SU-DHL-6 (cell line): ENCODE measurements around the gene MCTP1.

Experiments
- EZH2phosphoT487 ChIP-seq: fragments of 200-600 bp; sonication (generic), shearing (Covaris generic); conservative IDR thresholded peaks from 2 replicates; pipeline ENCODE4 v1.6.1; 2018; ENCODE audit warnings: mild to moderate bottlenecking, antibody characterized with exemption, low read length, moderate library complexity, mixed read lengths
- TF ChIP-seq, protein P1 (sequence below): fragments of 200-600 bp; sonication (generic); IDR thresholded peaks from one replicate; pipeline ENCODE4 v1.5.1; 2017; ENCODE audit warnings: antibody characterized with exemption, mild to moderate bottlenecking, low read length, moderate library complexity; ENCODE audit not compliant: insufficient read depth, poor library complexity, severe bottlenecking

DNA sequence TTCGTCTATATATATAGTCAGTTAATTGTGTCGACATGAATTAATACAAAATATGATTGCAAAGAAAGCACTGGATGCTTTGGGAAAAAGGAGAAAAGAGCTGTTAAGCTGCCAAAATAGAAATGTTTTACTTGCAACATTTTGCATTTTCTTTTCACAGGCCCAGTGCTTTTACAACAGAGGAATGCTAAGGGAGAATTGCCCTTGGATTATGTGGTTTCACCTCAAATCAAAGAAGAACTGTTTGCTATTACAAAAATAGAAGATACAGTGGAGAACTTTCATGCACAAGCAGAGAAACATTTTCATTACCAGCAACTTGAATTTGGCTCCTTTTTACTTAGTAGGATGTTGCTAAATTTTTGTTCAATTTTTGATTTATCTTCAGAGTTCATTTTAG lies 590.2 kb downstream of the MCTP1 start:
- TF ChIP-seq, protein P1, sequence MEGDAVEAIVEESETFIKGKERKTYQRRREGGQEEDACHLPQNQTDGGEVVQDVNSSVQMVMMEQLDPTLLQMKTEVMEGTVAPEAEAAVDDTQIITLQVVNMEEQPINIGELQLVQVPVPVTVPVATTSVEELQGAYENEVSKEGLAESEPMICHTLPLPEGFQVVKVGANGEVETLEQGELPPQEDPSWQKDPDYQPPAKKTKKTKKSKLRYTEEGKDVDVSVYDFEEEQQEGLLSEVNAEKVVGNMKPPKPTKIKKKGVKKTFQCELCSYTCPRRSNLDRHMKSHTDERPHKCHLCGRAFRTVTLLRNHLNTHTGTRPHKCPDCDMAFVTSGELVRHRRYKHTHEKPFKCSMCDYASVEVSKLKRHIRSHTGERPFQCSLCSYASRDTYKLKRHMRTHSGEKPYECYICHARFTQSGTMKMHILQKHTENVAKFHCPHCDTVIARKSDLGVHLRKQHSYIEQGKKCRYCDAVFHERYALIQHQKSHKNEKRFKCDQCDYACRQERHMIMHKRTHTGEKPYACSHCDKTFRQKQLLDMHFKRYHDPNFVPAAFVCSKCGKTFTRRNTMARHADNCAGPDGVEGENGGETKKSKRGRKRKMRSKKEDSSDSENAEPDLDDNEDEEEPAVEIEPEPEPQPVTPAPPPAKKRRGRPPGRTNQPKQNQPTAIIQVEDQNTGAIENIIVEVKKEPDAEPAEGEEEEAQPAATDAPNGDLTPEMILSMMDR: no peak
- TF ChIP-seq EZH2phosphoT487: no peak
